H1 (cell line): ENCODE data around the gene SRRM3. TPM values are rescaled to one million over a fixed set of nuclear protein-coding genes. Genes with fewer than 3 reads are reported as not detected.
A peak's percentile ranks its signal among the peaks of the same experiment; 100 is the strongest.

Experiments used
- CTCF ChIA-PET: fragments of 300-600 bp; sonication (Branson Sonifier 250); formaldehyde crosslinking; loops from one replicate; lab custom pipeline; 2021; ENCODE audit not compliant: partially characterized antibody; lab: Charles Lee
- POLR2A ChIA-PET: fragments of 300-600 bp; sonication (Branson Sonifier 250); formaldehyde crosslinking; loops from one replicate; lab custom pipeline; 2021; ENCODE audit warnings: inconsistent platforms; ENCODE audit not compliant: partially characterized antibody; lab: Charles Lee
- DNase-seq, 2 experiments: peaks; one replicate each; pipeline versions ENCODE4 v3.0.0 to v3.0.0-alpha.2; 2010 to 2022; ENCODE audit warnings: low spot score in 2 of 2, low read depth in 1 of 2, mixed read lengths in 1 of 2
- FAIRE-seq: peaks from 2 replicates; lab custom pipeline; 2011; peaks lifted over from hg19 to GRCh38; lab: Jason Lieb, UNC
- H2AFZ ChIP-seq: 2 replicates; pipeline ENCODE4 v1.8.1; 2012; ENCODE audit warnings: low read length, inconsistent platforms
- H2AK5ac ChIP-seq: 2 replicates; pipeline ENCODE4 v1.6.1; 2013; ENCODE audit warnings: low read depth, low read length
- H2BK120ac ChIP-seq: replicated peaks from 2 replicates; pipeline ENCODE3; 2013; ENCODE audit warnings: low read depth, low read length, inconsistent platforms
- H2BK12ac ChIP-seq: 2 replicates; pipeline ENCODE4 v1.6.1; 2013; ENCODE audit warnings: low read depth, low read length
- H2BK15ac ChIP-seq: 2 replicates; pipeline ENCODE4 v1.6.1; 2013; ENCODE audit warnings: low read length
- H2BK20ac ChIP-seq: 2 replicates; pipeline ENCODE4 v1.6.1; 2013; ENCODE audit warnings: low read length
- H2BK5ac ChIP-seq: 2 replicates; pipeline ENCODE4 v1.6.1; 2013; ENCODE audit warnings: low read depth, low read length
- H3K14ac ChIP-seq: 2 replicates; pipeline ENCODE4 v1.6.1; 2013; ENCODE audit warnings: inconsistent platforms; ENCODE audit not compliant: insufficient read length
- H3K18ac ChIP-seq: 2 replicates; pipeline ENCODE4 v1.6.1; 2013; ENCODE audit warnings: low read length; ENCODE audit errors: extremely low read depth
- H3K23ac ChIP-seq: 2 replicates; pipeline ENCODE4 v1.6.1; 2013; ENCODE audit warnings: inconsistent platforms; ENCODE audit not compliant: insufficient read length
- H3K23me2 ChIP-seq: 2 replicates; pipeline ENCODE4 v1.6.1; 2013; ENCODE audit warnings: low read depth, low read length
- H3K27ac ChIP-seq: 2 replicates; pipeline ENCODE4 v1.6.1; 2011; ENCODE audit warnings: low read depth, low read length, inconsistent platforms
- H3K27me3 ChIP-seq, 4 experiments: replicated peaks in 1 of 4; 1 replicate in 1 of 4; 2 replicates in 3 of 4; pipeline versions ENCODE4 v1.6.1 to v1.8.1; 2011 to 2013; ENCODE audit warnings: low read length in 3 of 4, mild to moderate bottlenecking in 3 of 4, inconsistent platforms in 2 of 4, mixed read lengths in 2 of 4, moderate library complexity in 1 of 4; ENCODE audit not compliant: control insufficient read depth in 3 of 4, insufficient read depth in 3 of 4; ENCODE audit errors: extremely low read depth in 1 of 4
- H3K36me3 ChIP-seq, 4 experiments: 2 replicates each; pipeline versions ENCODE4 v1.6.1 to v1.8.1; 2011 to 2013; ENCODE audit warnings: mild to moderate bottlenecking in 4 of 4, low read length in 3 of 4, moderate library complexity in 2 of 4, control low read depth in 1 of 4, inconsistent platforms in 1 of 4; ENCODE audit not compliant: insufficient read depth in 4 of 4, control insufficient read depth in 2 of 4
- H3K4ac ChIP-seq: replicated peaks from 2 replicates; pipeline ENCODE3; 2013; ENCODE audit warnings: low read length, low read depth, mixed read lengths, inconsistent platforms; ENCODE audit not compliant: insufficient read length
- H3K4me1 ChIP-seq, 4 experiments: replicated peaks in 1 of 4; 1 replicate in 1 of 4; 2 replicates in 3 of 4; pipeline versions ENCODE4 v1.6.1 to v1.8.1; 2011 to 2013; ENCODE audit warnings: low read length in 3 of 4, inconsistent platforms in 2 of 4, mixed read lengths in 1 of 4; ENCODE audit not compliant: insufficient read depth in 4 of 4, control insufficient read depth in 3 of 4
- H3K4me2 ChIP-seq, 2 experiments: 2 replicates each; pipeline versions ENCODE4 v1.6.1 to v1.8.1; 2011 to 2013; ENCODE audit warnings: low read depth in 2 of 2, low read length in 2 of 2, control low read depth in 1 of 2, inconsistent platforms in 1 of 2, mild to moderate bottlenecking in 1 of 2; ENCODE audit not compliant: insufficient read depth in 1 of 2
- H3K4me3 ChIP-seq, 4 experiments: fragments of 200-600, 300-600 bp in 1 of 4; sonication (generic), shearing (Covaris generic), sonication (Bioruptor Twin) in 1 of 4; 2 replicates each; pipeline versions ENCODE4 v1.5.1 to v1.8.1; 2011 to 2016; ENCODE audit warnings: low read length in 4 of 4, low read depth in 3 of 4, control low read depth in 2 of 4, inconsistent platforms in 2 of 4, mild to moderate bottlenecking in 2 of 4, mixed read lengths in 1 of 4, moderate library complexity in 1 of 4; ENCODE audit not compliant: insufficient read depth in 2 of 4; ENCODE audit errors: extremely low read depth in 1 of 4
- H3K56ac ChIP-seq: replicated peaks from 2 replicates; pipeline ENCODE3; 2013; ENCODE audit warnings: low read depth, mild to moderate bottlenecking, mixed read lengths, low read length, inconsistent platforms; ENCODE audit not compliant: insufficient read length
- H3K79me1 ChIP-seq: 2 replicates; pipeline ENCODE4 v1.6.1; 2013; ENCODE audit warnings: low read depth, low read length, control low read depth
- H3K79me2 ChIP-seq, 2 experiments: 2 replicates each; pipeline versions ENCODE4 v1.6.1 to v1.8.1; 2012 to 2013; ENCODE audit warnings: low read length in 2 of 2, mild to moderate bottlenecking in 2 of 2, inconsistent platforms in 1 of 2; ENCODE audit not compliant: insufficient read depth in 2 of 2, control insufficient read depth in 1 of 2
- H3K9ac ChIP-seq, 4 experiments: replicated peaks in 1 of 4; 1 replicate in 1 of 4; 2 replicates in 3 of 4; pipeline versions ENCODE4 v1.6.1 to v1.8.1; 2011 to 2013; ENCODE audit warnings: low read depth in 3 of 4, low read length in 3 of 4, control low read depth in 2 of 4, mild to moderate bottlenecking in 2 of 4, moderate library complexity in 2 of 4, inconsistent platforms in 1 of 4; ENCODE audit errors: extremely low read depth in 1 of 4
- H3K9me3 ChIP-seq, 2 experiments: 2 replicates each; pipeline versions ENCODE4 v1.6.1 to v1.8.1; 2012 to 2013; ENCODE audit warnings: mild to moderate bottlenecking in 2 of 2, moderate library complexity in 2 of 2, control low read depth in 1 of 2, inconsistent platforms in 1 of 2, low read depth in 1 of 2, low read length in 1 of 2, mixed read lengths in 1 of 2; ENCODE audit not compliant: insufficient read depth in 2 of 2
- H4K20me1 ChIP-seq, 2 experiments: replicated peaks in 1 of 2; 2 replicates each; pipeline versions ENCODE3 to v1.8.1; 2011 to 2013; ENCODE audit warnings: inconsistent platforms in 2 of 2, low read length in 2 of 2, mild to moderate bottlenecking in 1 of 2; ENCODE audit not compliant: insufficient read depth in 2 of 2, control insufficient read depth in 1 of 2
- H4K5ac ChIP-seq: 2 replicates; pipeline ENCODE4 v1.6.1; 2013; ENCODE audit warnings: low read length, low read depth, mixed read lengths, inconsistent platforms; ENCODE audit not compliant: insufficient read length
- H4K8ac ChIP-seq: 2 replicates; pipeline ENCODE4 v1.8.0; 2013; ENCODE audit warnings: mild to moderate bottlenecking, moderate library complexity, low read length, inconsistent platforms; ENCODE audit not compliant: insufficient read depth; ENCODE audit errors: extremely low read depth
- H4K91ac ChIP-seq: replicated peaks from 2 replicates; pipeline ENCODE3; 2013; ENCODE audit warnings: low read length, mixed read lengths, inconsistent platforms; ENCODE audit not compliant: insufficient read length
- EZH2 ChIP-seq: fragments of 200-600 bp; sonication (generic); IDR thresholded peaks from 2 replicates; pipeline ENCODE4 v1.7.1; 2012; ENCODE audit warnings: low read depth, mild to moderate bottlenecking, moderate library complexity, low read length, inconsistent platforms; ENCODE audit not compliant: severe bottlenecking
- HDAC6 ChIP-seq: IDR thresholded peaks from one replicate; pipeline ENCODE4 v1.7.1; 2012; ENCODE audit warnings: low read depth, mild to moderate bottlenecking, inconsistent platforms, low read length, moderate library complexity
- KDM5A ChIP-seq: fragments of 200-600 bp; IDR thresholded peaks from 2 replicates; pipeline ENCODE4 v1.7.1; 2012; ENCODE audit warnings: mild to moderate bottlenecking, low read length, inconsistent platforms, mixed read lengths
- SP1 ChIP-seq: IDR thresholded peaks from 2 replicates; pipeline ENCODE4 v1.6.1; 2011; ENCODE audit warnings: low read depth, low read length
- SUZ12 ChIP-seq: fragments of 200-600 bp; sonication (generic); IDR thresholded peaks from 2 replicates; pipeline ENCODE4 v1.6.1; 2012; ENCODE audit warnings: mild to moderate bottlenecking, inconsistent platforms, low read length, moderate library complexity, mixed read lengths
- TAF7 ChIP-seq: optimal IDR thresholded peaks from 2 replicates; pipeline ENCODE3; 2011; ENCODE audit warnings: low read depth, mild to moderate bottlenecking, inconsistent platforms, low read length, moderate library complexity, borderline replicate concordance
- WGBS, 2 experiments: shearing (Covaris generic) in 1 of 2; methylation state at CpG; one replicate each; pipeline versions ENCODE4 v1.1.6 to v1.1.7; 2013 to 2015; ENCODE audit warnings: low lambda C conversion rate in 2 of 2, mixed read lengths in 2 of 2, inconsistent platforms in 1 of 2, low coverage in 1 of 2, missing lambda C conversion rate in 1 of 2; ENCODE audit not compliant: insufficient replicate concordance in 2 of 2, insufficient coverage in 1 of 2, insufficient read length in 1 of 2; ENCODE audit errors: extremely low coverage in 1 of 2, missing lambda C conversion rate in 1 of 2; 5-methylcytosine and 5-hydroxymethylcytosine counted together
- polyA plus RNA-seq, 7 experiments: library from polyadenylated mRNA; depleted of rRNA in 3 of 7; stranded (reverse) in 5 of 7; unstranded in 2 of 7; fragments of >200 nt in 5 of 7; fragments of 200-250 nt in 2 of 7; gene quantifications; 1 replicate in 5 of 7; 2 replicates in 1 of 7; 4 replicates in 1 of 7; pipeline versions ENCODE4 v1.2.1 to v1.2.3, GENCODE V29; 2011 to 2013; ENCODE audit warnings: missing spikeins in 2 of 7, mixed read lengths in 2 of 7
- total RNA-seq: library from RNA; stranded (reverse); fragmentation: NEBNext Ultra II Directional; extraction: Animal tissue kit (Norgen Biotek cat#: 25700); gene quantifications from 2 replicates; pipeline ENCODE4 v1.2.1, GENCODE V29; 2021

Gene SRRM3
- total and polyA plus RNA-seq, 2 of the 8 experiments (the other 6 are each of a cell fraction or from before 2014, with no cell fraction given): 10.4 to 17.4 TPM

GRCh38 chr7:76329479-76329878 lies 127.8 kb downstream of the SRRM3 start:
- Histone ChIP-seq H3K27ac (no peak overlapping the region), H3K18ac (no peak overlapping the region), H4K5ac (no peak overlapping the region), H3K4me3 (no peak overlapping the region), H3K56ac (no peak overlapping the region), H4K8ac (no peak overlapping the region), H3K23me2 (no peaks in the 10 kb centered on the region), H2BK15ac (no peak overlapping the region), H3K4me2 (no peak overlapping the region), H3K4ac (no peak overlapping the region), H3K79me2 (peaks cover 11 to 85% of the 10 kb centered on the region in 2 experiments), H3K27me3 (no peaks in the 10 kb centered on the region), H3K9me3 (no peaks in the 10 kb centered on the region), H3K4me1 (peaks cover 0 to 4% (median under 1%) of the 10 kb centered on the region in 4 experiments; a peak in 2 of 7 replicates), H3K79me1 (peaks cover 7% of the 10 kb centered on the region), H2BK12ac (no peak overlapping the region), H2BK5ac (no peak overlapping the region; the same call in 1 of the 2 replicates), H2AK5ac (no peak overlapping the region), H3K23ac (no peak overlapping the region), H4K20me1 (peaks cover 39 to 46% of the 10 kb centered on the region in 2 experiments), H2BK120ac (no peak overlapping the region), H3K36me3 (peaks cover 22 to 60% (median 48%) of the 10 kb centered on the region in 4 experiments), H3K14ac (no peak overlapping the region), H2BK20ac (no peak overlapping the region), H3K9ac (no peak overlapping the region), H2AFZ (no peak overlapping the region), H4K91ac (no peak overlapping the region)
- POLR2A ChIA-PET: interaction anchor here (2.9 to 15.6 kb wide), 2 partner anchors 11 to 25 kb away, joined by 14 to 249 read pairs; partner anchors contain the start of gene YWHAG
- WGBS, 2 experiments: 93% methylated on average over 29 of the region's 29 CpGs; no CpG with 5 or more reads in 1 of the 2 experiments
- DNase-seq (no peak), FAIRE-seq (no peak)
- TF ChIP-seq HDAC6: no peak
- no peak for TF ChIP-seq KDM5A
- TF ChIP-seq EZH2: no peak
- TF ChIP-seq SUZ12: no peak
- no peak for TF ChIP-seq TAF7
- peak; percentile 21; the same call in 1 of the 2 replicates for TF ChIP-seq SP1
- CTCF ChIA-PET: interaction anchor here (0.9 to 2.2 kb wide), 6 partner anchors 8 to 151 kb away, joined by 3 to 5 read pairs (median 3); no protein-coding TSS in a partner anchor
